ENCODE measurements around the gene GSTT2B. TPM values are rescaled to one million over a fixed set of nuclear protein-coding genes. Genes with fewer than 3 reads are reported as not detected.
"Not testable (repeated sequence)": the region's sequence is repeated elsewhere in the genome, so short reads cannot be mapped to it uniquely, and the experiment has no call there.

GSTT2B gene
- total RNA-seq, 1 donor, result 4.9 TPM

DNA sequence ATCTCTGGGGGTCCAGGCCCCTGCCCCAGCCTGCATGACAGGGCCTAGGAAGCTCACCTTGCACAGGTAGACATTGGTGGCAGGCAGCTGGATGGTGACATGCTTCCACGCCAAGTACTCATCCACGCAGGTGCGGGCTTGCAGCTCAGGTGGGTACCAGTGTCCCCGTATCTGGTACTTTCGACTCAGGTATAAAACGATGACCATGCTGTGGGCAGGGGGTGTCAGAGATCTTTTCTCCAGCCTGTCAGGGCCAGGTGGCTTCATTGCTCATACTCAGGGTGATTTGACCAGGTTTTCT, 45.9 kb upstream of the GSTT2B start:
- DNase-seq (ENCODE audit: low read depth), result no peak
- H3K4me3 ChIP-seq (ENCODE audit: low read depth, low read length), result no peak overlapping the region
- TF ChIP-seq, protein P1, sequence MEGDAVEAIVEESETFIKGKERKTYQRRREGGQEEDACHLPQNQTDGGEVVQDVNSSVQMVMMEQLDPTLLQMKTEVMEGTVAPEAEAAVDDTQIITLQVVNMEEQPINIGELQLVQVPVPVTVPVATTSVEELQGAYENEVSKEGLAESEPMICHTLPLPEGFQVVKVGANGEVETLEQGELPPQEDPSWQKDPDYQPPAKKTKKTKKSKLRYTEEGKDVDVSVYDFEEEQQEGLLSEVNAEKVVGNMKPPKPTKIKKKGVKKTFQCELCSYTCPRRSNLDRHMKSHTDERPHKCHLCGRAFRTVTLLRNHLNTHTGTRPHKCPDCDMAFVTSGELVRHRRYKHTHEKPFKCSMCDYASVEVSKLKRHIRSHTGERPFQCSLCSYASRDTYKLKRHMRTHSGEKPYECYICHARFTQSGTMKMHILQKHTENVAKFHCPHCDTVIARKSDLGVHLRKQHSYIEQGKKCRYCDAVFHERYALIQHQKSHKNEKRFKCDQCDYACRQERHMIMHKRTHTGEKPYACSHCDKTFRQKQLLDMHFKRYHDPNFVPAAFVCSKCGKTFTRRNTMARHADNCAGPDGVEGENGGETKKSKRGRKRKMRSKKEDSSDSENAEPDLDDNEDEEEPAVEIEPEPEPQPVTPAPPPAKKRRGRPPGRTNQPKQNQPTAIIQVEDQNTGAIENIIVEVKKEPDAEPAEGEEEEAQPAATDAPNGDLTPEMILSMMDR (IDR thresholded peaks at IDR 0.05; ENCODE audit: insufficient read depth, low read length), result no peak

DNA sequence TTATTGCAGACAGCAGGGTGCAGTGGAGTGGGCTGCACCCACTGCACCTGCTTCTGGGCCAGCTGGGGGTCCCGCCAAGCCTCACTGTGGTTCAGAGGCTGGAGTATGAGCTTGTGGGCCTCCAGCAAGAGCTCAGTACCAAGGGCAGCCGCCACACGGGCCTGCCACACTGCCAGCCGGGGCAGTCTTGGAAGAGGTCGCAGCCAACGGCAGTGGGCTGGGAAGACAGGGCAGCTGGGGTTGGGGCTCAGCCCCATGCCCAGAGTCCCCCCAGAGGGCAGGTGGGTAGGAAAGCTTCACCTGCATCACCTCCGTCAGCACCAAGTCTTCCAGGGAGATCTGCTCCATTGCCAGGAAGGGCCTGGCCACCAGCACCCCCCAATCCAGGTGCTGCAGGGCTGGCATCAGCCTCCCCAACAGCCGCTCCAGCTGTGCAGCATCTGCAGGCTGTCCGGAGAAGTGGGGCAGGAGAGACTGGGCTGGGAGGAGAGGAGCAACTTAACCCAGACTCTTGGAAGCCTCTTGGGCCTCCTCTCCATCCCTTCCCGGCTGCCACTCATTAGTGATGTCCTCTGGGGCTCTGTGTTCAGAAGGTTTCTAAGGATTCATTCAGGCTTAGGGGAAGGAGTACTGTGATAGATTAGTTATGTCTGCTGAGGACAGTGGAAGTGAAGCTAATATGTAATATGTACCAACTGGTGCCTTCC, 45.4 kb upstream of the GSTT2B start:
- DNase-seq (ENCODE audit: low read depth), result no peak
- no peak overlapping the region for H3K4me3 ChIP-seq (ENCODE audit: low read depth, low read length)
- TF ChIP-seq, protein P1 (IDR thresholded peaks at IDR 0.05; ENCODE audit: insufficient read depth, low read length), result no peak

DNA sequence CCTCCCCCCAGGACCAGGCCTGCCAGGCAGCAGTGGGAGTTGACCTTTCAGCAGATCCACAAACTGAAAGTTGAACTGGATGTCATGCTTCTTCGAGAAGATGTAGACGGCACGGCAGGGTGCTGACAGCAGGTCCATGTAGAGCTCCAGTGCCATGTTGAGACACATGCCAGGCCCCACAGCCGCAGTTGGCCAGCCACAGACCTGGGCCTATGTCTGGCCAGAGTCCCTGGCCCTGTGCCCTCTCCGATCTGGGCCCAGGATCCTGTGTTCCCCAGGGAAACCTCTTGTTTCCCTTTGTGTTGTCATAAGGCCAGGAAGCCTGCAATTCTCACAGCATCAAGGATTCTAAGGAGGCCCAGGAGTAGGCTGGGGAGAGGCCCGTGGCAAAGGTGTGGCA, 44.2 kb upstream of the GSTT2B start, which contains the start of gene GSTT4:
TSS of gene GSTT4 (minus strand) at position 253 of the 400 bp plus-strand sequence. CDS start at position 156, 97 bp downstream.
- no peak within 1 kb of the TSS for H3K4me3 ChIP-seq (ENCODE audit: low read depth, low read length)
- TF ChIP-seq, protein P1 (IDR thresholded peaks at IDR 0.05; ENCODE audit: insufficient read depth, low read length), result no peak
- peak; percentile 51 for DNase-seq (ENCODE audit: low read depth)

DNA sequence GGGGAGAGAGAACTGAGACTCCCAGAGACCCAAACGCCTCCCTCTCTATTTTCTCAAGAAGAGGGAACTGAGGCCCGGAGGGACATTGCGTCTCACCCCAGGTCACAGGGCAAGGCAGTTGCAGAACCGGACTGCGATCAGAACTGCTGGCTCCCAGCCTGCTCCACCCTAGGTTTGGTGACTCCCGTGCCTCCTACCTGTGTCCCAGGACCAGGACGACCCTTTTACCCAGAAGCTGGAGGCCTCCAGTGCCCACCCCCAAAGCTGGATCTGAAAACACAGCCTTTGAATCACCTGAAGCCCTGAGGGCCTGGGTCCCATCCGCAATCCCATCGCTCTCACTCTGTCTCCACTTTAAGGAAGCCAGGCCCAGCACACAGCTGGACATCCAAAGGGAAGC, 42.9 kb upstream of the GSTT2B start:
- H3K4me3 ChIP-seq (ENCODE audit: low read depth, low read length), result no peak overlapping the region
- TF ChIP-seq, protein P1 (IDR thresholded peaks at IDR 0.05; ENCODE audit: insufficient read depth, low read length), result no peak
- DNase-seq (ENCODE audit: low read depth), result no peak

DNA sequence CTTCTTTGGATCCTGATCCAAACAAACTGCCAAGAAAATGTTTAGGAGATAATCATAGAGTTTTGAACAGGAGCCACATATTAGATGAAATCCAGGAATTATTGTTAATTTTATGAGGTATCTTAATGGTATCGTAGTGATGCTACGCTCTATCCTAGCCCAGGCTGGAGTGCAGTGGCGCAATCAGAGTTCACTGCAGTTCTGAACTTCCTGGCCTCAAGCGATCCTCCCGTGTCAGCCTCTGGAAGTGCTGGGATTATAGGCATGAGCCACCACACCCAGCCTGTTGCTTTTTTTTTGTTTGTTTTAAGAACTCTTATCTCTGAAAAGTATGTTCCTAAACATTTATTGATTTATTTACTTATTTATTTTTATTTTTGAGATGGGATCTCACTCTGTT, 41.9 kb upstream of the GSTT2B start:
- no peak for DNase-seq (ENCODE audit: low read depth)
- TF ChIP-seq, protein P1 (IDR thresholded peaks at IDR 0.05; ENCODE audit: insufficient read depth, low read length), result no peak
- no peak overlapping the region for H3K4me3 ChIP-seq (ENCODE audit: low read depth, low read length)

DNA sequence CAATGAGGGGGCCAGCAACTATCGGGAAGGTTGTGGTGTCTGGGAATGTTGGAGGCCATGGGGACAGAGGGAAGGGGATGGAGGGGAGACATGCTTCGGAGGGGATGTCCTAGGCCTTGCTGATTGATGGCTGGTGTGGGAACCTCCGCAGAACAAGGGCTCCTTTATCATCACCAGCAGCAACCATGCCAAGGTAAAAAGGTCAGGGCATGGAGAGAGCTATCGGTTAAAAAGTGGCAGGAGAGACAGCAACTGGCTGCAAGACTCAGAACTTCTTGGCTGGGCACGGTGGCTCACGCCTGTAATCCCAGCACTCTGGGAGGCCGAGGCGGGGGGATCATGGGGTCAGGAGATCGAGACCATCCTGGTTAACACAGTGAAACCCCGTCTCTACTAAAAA, 41.3 kb upstream of the GSTT2B start:
- DNase-seq (ENCODE audit: low read depth), result no peak
- H3K4me3 ChIP-seq (ENCODE audit: low read depth, low read length), result no peak overlapping the region
- TF ChIP-seq, protein P1 (IDR thresholded peaks at IDR 0.05; ENCODE audit: insufficient read depth, low read length), result no peak

DNA sequence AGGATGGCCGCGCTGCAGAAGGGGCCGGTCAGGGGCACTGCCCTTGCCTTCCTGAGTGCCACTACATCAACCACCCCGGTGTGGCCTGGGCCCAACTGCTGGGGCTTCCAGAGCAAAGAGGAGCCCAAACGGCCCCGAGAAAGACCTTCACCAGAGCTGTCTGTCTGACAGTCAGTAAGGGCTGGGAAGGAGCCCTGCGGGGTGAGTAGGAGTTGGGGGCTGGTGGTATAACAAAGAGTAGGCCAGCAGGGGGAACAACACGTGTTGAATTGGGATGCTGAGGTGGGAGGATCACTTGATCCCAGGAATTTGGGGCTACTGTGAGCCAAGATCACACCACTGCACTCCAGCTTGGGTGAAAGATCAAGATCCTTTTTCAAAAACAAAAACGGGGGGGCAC, 40.3 kb upstream of the GSTT2B start:
- no peak for DNase-seq (ENCODE audit: low read depth)
- TF ChIP-seq, protein P1 (IDR thresholded peaks at IDR 0.05; ENCODE audit: insufficient read depth, low read length), result no peak
- H3K4me3 ChIP-seq (ENCODE audit: low read depth, low read length), result no peak overlapping the region

DNA sequence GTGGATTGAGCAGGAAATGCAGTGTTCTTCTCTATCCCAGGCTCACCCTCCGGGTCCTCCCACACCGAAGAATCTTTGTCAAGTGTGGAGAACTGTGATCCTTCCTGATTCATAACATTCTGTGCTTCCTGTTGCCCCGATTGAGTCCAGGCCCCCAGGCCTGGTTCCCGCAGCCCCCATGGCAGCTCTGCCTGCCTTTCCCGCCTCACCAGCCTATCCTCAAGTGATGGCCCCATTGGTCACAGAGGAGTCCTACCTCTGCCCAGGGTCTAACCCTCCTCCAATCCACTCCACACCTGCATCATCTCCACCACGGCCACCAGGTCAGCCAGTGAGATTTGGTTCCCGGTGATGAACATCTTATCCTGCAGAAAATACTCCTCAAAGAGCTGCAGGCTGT, 38.8 kb upstream of the GSTT2B start:
- not testable (repeated sequence) for H3K4me3 ChIP-seq (ENCODE audit: low read depth, low read length); DNase-seq (ENCODE audit: low read depth)

Measured in fibroblast of the aortic adventitia (primary cell).